HG03039 (cell line): Measurements from ENCODE around the gene MAP3K7.

Experiments used
- ATAC-seq: cut with Tn5 transposase; IDR thresholded peaks from one replicate; pipeline ENCODE4 v1.9.1; 2021; ENCODE audit warnings: mild to moderate bottlenecking, moderate library complexity; ENCODE audit not compliant: unreplicated experiment

MAP3K7 gene

DNA sequence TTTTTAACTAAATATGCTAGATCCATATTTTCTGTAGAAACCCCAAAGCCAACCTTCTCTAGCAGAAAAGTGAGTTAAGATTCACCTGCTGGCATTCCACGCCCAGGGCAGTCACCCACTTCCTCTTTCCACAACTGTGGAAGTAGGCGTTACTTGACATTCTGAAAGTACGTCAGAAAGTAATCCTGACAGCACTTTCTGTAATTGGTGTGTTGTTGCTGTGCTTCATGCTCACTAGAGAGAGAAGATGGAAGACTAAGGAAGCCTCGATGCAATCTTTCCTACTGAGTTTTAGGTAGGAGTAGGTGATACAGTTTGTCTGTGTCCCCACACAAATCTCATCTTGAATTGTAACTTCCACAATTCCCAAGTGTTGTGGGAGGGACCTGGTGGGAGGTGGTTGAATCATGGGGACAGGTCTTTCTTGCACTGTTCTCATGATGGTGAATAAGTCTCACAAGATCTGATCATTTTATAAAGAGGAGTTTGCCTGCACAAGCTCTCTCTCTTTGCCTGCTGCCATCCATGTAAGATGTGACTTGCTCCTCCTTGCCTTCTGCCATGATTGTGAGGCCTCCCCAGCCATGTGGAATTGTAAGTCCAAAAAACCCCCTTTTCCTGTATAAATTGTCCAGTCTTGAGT, 101.1 kb downstream of the MAP3K7 start:
- ATAC-seq, result no peak

DNA sequence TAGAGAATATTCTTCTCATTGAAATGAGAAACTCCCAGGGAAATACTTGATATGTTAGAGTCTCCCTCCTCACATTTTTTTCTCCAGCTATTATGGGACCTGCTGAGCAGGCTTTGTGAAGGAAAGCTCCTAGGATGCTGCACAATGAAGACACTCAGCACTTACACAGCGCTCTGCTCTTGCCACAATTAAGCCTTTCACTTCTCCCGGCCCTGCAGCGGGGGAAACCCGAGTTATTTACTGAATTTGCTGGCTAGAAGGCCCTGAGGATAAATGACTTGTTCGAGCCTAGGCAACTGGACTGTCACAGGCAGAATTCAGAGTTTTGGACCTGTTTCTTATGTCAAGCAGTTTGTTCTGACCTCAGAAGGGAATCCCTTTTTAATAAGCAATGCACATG, 102.0 kb downstream of the MAP3K7 start:
- no peak for ATAC-seq

DNA sequence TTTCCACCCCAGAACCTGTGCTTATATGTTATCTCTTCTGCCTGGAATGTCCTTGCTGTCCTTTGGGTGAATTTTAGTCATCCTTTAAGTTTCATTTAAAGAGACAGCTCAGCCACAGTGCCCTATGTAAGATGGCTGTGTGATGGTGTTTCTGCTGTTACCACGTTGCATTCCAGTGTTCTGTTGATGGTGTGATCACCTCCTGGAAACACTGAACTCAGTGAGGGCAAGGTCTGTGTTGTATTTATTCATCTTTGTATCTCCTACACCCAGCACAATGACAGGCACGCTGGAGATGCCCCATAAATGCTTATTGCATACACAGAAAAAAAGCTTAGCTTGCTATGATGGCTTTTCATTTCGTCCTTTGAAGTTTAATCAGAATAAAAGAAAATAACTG, 102.5 kb downstream of the MAP3K7 start:
- ATAC-seq, result no peak

DNA sequence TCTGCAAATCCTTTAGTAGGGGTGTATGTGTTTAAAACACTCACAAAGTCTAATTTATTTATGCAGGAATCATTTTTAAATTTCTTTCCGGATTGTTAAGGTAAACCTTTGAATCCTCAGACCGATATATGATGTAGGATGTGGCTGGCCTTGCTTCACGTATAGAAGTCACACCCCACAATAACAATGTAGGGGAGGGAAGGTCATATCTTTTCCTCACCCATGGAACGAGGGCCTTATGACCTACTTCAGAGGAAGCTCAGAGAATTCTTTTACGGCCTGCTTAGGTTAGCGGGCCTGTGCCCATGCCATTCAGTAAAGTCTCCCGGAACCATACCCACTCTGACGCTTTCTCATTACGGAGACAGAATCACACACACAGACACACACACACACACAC, 102.9 kb downstream of the MAP3K7 start:
- ATAC-seq, result no peak

DNA sequence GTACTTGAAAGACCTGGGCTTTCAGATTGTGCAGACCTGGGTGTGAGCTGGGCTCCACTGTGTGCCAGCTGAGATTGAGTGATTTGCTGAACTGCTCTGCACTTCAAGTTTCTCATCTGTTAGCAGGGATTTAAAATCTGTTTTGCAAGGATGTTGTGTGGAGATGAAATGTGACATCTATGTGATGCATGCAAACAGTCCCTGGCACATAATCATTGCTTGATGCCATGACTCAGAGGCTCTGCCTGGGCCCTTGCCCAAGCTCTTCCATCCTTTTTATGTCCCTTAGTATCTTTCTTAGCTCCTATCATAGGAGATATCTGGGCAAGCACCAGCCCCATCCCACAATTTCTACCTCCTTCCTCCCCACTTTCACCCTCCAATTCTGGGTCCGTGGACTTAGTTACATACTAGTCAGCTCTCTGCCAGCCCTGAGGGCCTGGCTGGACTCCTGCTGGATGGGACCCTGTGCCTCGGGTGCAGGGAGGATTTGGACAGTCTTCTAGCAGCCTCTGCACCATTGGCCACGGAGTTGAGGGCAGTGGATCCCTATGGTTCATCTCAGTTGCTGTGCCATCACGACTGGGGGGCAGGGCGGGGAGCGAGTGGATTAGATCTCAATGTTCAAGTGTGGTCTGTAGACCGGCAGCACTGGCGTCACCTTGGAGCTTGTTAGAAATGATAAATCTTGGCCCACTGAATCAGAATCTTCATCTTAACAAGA, 103.6 kb downstream of the MAP3K7 start:
- no peak for ATAC-seq

DNA sequence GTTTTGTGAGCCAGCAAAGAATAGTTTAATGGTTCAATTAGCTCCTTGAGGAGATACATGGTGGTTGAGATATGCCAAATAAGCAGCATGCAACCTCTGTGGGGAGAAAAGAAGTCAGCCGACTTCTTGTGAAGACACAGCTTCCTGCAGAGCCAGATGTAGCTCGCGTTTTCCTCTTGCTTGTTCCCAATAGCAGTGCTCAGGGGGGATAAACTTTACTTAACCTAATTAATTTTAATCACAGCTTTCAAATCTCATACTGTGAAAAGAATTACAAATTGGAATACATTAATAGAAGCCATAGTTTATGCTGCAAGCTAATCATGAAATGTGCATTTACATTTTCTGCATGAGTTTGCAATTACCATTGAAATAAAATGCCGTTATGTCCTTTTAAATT, 106.2 kb downstream of the MAP3K7 start:
- ATAC-seq, result no peak

DNA sequence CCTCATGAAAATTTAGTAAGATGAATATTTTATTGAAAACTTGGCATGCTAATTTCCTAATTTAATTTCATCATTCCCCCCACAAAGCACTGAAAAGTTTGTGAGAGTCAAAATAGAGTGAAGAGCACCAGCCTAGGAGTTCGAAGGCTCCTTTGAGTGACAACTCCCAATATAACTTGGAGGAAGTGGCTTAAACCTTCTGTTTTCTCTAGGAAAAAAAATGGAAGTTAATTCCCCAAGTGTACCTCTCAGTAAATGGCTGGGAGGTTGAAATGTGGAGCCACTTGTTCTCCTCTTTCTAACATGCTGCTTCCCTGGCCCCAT, 107.3 kb downstream of the MAP3K7 start:
- no peak for ATAC-seq

DNA sequence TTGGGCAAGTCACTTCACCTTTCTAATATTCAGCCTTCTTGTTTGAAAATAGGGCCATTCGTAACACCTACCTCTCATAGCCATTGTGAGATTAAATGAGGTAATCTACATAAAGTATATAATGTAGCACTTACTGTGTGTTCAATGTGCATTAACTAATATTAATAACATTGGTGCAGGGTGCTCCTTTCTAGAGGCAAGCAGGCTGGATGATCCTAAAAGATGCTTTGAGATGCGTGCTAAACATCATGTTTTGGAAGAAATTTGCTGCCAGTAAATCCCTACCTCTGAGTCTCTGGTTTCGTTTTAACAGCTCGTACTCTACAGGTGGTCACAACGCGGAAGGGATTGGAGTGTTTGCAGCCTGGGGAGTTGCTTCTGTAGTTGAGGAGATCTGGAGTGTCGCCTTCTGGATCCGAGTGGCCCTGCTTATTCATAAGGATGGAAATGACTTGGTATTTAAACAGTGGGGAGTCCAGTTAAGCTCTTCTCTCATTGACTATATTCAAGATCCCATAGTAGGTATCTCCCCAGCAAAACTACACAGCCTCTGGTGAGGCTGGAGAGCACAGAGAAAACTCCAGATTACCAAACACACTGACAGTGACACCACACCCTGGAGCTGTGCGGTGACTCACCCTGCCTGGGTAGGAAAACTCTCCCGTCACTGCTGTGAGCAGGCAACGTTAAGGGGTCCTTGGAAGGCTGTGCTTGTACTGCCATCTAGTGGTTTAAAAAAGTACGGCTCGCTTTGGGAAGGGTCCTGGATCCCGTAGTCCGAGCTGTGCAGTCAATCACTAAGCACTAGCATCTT, 107.9 kb downstream of the MAP3K7 start:
- peak; percentile 91 for ATAC-seq

DNA sequence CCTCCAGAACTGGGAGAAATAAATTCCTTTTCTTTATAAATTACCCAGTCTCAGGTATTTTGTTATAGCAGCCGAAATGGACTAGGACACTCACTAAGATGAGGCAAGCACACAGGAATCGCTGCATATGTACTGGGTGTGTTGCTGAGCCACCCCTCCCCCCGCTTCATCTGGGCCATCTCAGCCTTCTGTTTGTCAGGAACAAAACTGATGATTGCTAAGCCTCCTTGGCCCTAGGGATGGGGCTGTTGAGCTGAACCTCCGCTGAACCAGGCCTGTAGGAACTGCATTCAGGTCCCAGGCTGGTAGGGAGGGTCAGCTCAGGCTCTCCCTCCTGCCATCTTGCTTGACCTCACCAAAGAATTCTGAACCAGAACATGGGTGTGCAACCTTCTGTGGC, 108.6 kb downstream of the MAP3K7 start:
- ATAC-seq, result no peak

DNA sequence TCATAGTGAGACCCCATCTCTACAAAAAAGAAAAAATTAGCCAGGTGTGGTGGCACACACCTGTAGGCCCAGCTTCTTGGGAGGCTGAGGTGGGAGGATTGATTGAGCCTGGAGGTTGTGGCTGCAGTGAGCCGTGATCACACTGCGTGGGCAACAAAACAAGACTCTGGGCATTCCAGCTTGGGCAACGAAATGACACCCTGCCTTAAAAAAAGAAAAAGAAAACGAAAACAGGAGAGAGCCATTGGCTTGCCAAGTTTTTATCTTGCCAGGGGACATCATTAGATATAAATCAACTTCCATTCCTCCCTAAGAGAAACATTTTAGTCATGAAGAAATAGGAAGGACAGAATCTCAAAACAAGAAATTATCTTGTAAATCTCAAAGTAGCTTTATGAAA, 109.5 kb downstream of the MAP3K7 start:
- no peak for ATAC-seq

DNA sequence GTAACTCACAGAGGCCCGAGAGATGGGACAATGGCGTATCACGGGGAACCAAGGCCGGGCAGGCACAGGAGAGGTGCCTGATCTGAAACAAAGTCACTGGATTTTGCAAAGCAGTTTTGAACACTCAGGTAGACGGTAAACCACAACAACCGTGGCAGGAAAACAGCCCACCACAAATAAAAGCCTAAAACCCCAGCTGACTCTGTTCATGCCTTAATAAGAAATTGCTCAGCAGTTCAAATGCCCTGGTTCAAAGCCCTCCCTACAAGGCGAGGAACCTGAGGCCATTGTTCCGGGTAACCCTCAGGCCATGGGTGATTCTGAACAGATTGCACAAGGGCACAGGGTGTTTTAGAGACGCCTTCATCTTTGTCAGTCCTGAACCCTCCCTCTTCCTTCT, 114.2 kb downstream of the MAP3K7 start:
- ATAC-seq, result no peak

DNA sequence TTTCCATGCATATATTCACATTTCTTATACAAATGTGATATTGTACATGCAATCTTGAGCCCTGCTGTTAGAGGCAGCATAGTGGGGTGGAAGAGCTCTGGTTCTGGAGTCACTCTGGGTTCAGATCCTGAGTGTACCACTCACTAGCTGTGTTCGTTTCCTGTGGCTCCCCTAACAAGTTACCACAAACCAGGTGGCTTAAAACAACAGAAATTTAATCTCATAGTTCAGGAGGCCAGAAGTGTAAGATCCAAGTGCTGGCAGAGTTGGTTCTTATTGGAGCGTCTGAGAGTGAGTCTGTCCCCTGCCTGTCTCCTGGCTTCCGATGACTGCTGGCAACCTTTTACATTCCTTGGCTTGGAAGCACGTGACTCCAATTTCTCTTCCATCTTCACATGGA, 115.6 kb downstream of the MAP3K7 start:
- ATAC-seq, result no peak

DNA sequence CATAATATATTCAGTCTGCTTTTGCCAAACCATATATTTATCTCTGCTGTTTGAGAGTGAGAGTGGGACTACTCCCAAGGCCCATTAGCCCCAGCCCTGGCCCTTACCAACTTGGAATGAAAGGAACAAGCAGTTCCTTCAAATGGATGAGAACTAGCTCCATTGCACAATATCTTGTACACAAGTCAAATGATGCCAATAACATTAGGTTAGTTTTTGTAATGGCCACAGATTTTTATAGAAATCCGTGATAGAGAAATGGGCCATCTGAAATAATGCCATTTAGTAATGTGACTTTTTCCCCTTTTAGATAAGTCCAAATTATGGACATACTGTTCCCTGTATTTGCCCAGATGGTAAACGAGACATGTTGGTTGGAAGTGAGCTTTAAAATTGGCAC, 117.0 kb downstream of the MAP3K7 start:
- ATAC-seq, result no peak

DNA sequence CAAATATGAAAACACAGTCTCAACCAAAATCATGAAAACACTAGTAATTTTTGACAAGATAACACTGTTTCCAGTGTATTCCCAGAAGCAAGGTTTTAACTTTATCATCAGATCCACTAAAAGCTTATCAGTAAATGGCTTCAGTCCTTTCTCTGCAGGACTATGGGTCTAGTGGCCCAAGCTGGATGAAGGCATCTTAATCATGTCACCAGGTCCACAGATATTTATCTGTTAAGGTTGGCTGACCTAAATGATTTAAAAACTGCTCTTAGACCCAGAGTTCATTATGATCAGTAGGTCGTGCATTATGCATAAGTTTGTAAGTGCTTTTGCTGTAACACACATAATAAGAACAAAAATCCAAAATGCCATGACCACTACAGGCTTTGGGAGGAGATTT, 118.0 kb downstream of the MAP3K7 start:
- ATAC-seq, result no peak

DNA sequence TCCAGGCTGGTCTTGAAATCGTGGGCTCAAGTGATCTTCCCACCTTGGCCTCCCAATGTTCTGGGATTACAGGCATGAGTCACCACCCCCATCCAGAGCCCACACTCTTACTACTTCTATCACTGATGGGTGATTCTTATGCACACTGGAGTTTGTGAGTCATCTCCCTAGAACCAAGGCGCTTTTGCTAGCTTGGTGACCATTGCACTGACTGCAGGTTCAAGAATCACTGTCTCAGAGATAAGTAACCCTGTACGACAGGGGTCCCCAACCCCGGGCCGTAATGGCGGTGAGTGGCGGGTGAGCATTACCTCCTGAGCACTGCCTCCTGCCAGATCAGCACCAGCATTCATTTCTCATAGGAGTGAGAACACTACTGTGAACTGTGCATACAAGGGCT, 118.8 kb downstream of the MAP3K7 start:
- no peak for ATAC-seq

DNA sequence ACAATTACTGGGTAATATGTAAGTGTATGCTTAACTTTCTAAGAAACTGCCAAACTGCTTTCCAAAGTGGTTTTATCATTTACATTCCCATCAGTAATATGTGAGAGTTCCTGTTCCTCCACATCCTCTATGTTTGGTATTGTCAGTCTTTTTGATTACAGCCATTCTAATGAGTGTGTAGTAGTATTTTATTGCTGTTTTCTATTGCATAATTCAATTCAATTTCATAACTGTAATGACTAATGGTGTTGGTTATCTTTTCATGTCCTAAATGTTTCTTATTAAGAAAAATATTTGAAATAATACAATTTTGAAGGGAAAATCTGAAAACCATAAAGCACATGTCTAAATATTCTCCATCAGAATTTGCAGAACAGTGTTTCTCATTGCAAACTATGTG, 119.3 kb downstream of the MAP3K7 start:
- ATAC-seq, result no peak

DNA sequence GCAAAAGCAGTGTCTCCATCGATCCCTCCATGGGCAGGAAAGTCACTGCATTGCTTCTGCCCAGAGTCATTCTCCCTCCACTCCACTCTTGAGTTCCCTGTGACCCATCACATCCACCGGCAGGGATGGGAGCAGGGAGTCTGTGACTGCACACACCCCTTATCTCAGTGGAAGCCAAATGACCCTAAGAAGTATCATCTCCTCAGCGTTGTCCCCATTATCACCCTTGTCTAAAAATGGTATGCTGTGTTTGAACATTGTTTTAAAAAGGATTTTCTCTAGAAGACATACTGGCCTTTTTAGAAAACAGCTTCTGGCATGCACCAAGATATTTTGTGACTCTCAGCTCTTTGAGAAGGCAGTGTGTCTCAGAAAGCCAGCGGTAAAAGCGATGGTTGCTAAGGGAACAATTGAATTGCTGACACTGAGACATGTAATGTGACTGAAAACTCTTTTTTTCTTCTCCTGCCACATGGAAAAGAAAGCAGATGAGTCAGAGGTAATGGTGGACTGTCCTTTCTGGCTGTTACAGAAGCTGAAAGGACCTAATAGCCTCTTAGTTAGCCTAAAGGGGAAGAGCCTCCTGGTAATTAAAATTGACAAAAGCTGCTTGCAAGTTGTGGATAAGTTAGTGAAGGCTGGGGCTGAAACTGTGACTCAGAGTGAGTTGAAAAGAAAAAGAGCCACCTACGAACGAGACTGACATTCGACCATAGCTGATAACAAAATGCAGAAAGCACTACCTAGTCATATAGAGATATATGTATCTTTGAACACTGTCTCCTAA, 120.5 kb downstream of the MAP3K7 start:
- no peak for ATAC-seq

DNA sequence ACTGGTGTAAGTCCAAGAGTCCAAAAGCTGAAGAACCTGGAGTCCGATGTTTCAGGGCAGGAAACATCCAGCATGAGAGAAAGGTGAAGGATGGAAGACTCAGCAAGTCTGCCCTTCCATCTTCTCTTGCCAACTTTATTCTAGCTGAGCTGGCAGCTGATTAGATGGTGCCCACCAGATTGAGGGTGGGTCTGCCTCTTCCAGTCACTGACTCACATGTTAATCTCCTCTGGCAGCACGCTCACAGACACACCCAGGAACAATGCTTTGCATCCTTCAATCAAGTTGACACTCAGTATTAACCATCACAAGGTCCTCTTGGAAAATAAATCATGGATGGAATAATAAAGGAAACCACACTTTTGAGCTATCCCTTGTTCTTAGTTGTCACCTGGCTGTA, 121.2 kb downstream of the MAP3K7 start:
- ATAC-seq, result no peak

DNA sequence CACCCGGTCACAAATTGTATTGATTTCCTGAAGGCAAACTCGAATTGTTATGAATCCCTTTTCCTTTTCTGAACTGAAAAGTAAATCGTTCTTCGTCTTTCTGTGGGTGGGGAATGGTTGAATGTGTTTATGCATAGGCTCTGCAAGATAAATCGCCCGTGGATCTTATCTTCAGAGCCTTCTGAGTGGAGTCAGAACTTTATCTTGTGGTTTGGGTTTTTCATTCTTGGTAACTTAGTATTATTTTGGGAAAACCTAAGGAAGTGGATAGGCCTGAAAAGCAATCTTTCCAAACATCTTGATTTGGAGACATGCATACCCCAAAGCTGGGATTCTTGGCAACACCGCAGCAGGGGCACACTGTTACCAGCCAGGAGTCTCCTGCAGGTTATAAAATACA, 122.4 kb downstream of the MAP3K7 start:
- ATAC-seq, result no peak

DNA sequence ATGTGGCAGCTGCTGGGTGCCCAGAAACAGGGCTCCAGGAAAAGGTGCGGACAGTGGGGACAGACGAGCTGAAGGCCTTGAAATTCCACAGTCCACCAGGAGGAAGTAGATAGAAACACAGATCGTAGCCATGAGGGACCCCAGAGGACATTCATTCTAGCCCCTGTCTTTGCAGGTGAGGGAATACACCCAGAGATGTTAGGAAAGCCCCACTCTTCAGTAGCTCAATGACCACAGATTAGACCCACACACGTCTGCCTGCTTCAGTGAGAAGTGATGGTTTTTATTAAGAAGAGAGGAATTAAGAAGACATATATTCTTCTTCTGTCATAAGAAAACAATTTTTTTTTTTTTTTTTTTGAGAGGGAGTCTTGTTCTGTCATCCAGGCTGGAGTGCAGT, 123.0 kb downstream of the MAP3K7 start:
- no peak for ATAC-seq
